Tibial nerve (tissue), 4 donors: ENCODE results near the gene PPP1R7. TPM values are rescaled to one million over a fixed set of nuclear protein-coding genes. Genes with fewer than 3 reads are reported as not detected.

ENCODE experiments used
- DNase-seq, 2 donors: peaks; one replicate each; pipeline ENCODE4 v3.0.0-alpha.2; 2019; ENCODE audit warnings: low spot score in 2 of 2
- H3K27ac ChIP-seq, 4 donors: fragments of 200-600 bp; sonication (generic) in 3 of 4; one replicate each; pipeline ENCODE4 v1.5.1; 2017 to 2019; ENCODE audit warnings: mild to moderate bottlenecking in 1 of 4
- H3K27me3 ChIP-seq, 2 donors: fragments of 200-600 bp; sonication (generic) in 1 of 2; one replicate each; pipeline versions ENCODE4 v1.5.1 to v1.6.0; 2017 to 2019
- H3K36me3 ChIP-seq, 3 donors: fragments of 200-600 bp; sonication (generic); one replicate each; pipeline ENCODE4 v1.5.1; 2018 to 2019
- H3K4me1 ChIP-seq, 4 donors: fragments of 200-600 bp; sonication (generic) in 3 of 4; one replicate each; pipeline ENCODE4 v1.5.1; 2017 to 2019
- H3K4me3 ChIP-seq, 4 donors: fragments of 200-600 bp; sonication (generic) in 3 of 4; one replicate each; pipeline ENCODE4 v1.5.1; 2017 to 2019; ENCODE audit warnings: mild to moderate bottlenecking in 1 of 4, moderate library complexity in 1 of 4
- H3K9me3 ChIP-seq, 4 donors: fragments of 200-600 bp; sonication (generic) in 3 of 4; one replicate each; pipeline ENCODE4 v1.5.1; 2017 to 2019
- EP300 ChIP-seq, 2 donors: sonication (generic); formaldehyde crosslinking; IDR thresholded peaks; one replicate each; pipeline ENCODE4 v1.6.1; 2017; ENCODE audit warnings: antibody characterized with exemption in 2 of 2, mild to moderate bottlenecking in 1 of 2
- POLR2A ChIP-seq, 2 donors: fragments of 450-650 bp; IDR thresholded peaks; one replicate each; pipeline ENCODE4 v1.6.1; 2017; ENCODE audit warnings: antibody characterized with exemption in 2 of 2, mild to moderate bottlenecking in 2 of 2, moderate library complexity in 2 of 2
- WGBS, 2 donors: methylation state at CpG; one replicate each; pipeline ENCODE4 v1.1.5; 2018; 5-methylcytosine and 5-hydroxymethylcytosine counted together
- total RNA-seq, 4 donors: library from RNA; depleted of rRNA; stranded (reverse); fragments of >200 nt; gene quantifications; one replicate each; pipeline ENCODE4 v1.1.0, GENCODE V29; 2016
- TF ChIP-seq, protein P1 (sequence below), 5 experiments: fragments of 200-600 bp in 3 of 5; fragments of 450-650 bp in 2 of 5; sonication (generic) in 3 of 5; IDR thresholded peaks; one replicate each; pipeline ENCODE4 v1.5.1; 2016 to 2019; ENCODE audit warnings: antibody characterized with exemption in 5 of 5, mild to moderate bottlenecking in 3 of 5, moderate library complexity in 2 of 5

PPP1R7 gene
- total RNA-seq, 4 donors from 2014 or later: 29.5 to 53.8 (median 38.1) TPM

DNA sequence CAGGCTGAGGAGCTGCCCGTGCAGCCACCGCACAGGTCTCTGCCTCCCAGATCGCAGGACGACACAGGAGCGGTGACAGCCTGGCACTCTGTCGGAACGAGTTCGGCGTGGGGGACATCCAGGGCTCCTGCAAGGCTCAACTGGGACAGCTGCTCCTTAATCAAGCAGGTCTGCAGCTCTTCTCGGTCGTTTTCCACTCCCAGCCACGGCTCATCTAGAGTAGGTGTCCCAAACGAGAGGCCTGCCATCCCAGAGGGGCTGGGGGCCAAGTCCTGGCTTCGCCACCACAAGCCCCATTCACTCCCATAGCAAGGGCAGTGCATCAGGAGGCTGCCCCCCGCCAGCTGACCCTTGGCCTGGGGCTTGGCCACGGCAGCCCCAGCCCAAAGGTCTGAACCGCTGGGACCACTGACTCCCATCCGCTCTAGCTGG is 23.5 kb upstream of the PPP1R7 start:
- no peaks in the 10 kb centered on the region for H3K27me3 ChIP-seq
- no peak for TF ChIP-seq POLR2A (IDR thresholded peaks at IDR 0.05)
- TF ChIP-seq, protein P1, sequence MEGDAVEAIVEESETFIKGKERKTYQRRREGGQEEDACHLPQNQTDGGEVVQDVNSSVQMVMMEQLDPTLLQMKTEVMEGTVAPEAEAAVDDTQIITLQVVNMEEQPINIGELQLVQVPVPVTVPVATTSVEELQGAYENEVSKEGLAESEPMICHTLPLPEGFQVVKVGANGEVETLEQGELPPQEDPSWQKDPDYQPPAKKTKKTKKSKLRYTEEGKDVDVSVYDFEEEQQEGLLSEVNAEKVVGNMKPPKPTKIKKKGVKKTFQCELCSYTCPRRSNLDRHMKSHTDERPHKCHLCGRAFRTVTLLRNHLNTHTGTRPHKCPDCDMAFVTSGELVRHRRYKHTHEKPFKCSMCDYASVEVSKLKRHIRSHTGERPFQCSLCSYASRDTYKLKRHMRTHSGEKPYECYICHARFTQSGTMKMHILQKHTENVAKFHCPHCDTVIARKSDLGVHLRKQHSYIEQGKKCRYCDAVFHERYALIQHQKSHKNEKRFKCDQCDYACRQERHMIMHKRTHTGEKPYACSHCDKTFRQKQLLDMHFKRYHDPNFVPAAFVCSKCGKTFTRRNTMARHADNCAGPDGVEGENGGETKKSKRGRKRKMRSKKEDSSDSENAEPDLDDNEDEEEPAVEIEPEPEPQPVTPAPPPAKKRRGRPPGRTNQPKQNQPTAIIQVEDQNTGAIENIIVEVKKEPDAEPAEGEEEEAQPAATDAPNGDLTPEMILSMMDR (IDR thresholded peaks at IDR 0.05): no peak
- TF ChIP-seq EP300 (IDR thresholded peaks at IDR 0.05): no peak
- peaks cover 0 to 32% (median 0%) of the 10 kb centered on the region in 3 donors for H3K36me3 ChIP-seq
- no peak for DNase-seq
- no peaks in the 10 kb centered on the region for H3K9me3 ChIP-seq
- H3K4me3 ChIP-seq: no peak overlapping the region
- no peak overlapping the region for H3K27ac ChIP-seq
- H3K4me1 ChIP-seq: no peaks in the 10 kb centered on the region
- 89 to 94% methylated on average over 18 of the region's 18 CpGs for WGBS, 2 donors

GRCh38 chr2:241128266-241128665 is 22.0 kb upstream of the PPP1R7 start:
- no peak for DNase-seq
- H3K4me3 ChIP-seq: no peak overlapping the region

GRCh38 chr2:241129086-241129871 is 21.0 kb upstream of the PPP1R7 start:
- no peaks in the 10 kb centered on the region for H3K27me3 ChIP-seq
- DNase-seq: no peak

More at GRCh38 chr2:241128266-241128665, 22.0 kb upstream of the PPP1R7 start:
- TF ChIP-seq, protein P1 (IDR thresholded peaks at IDR 0.05): no peak
- TF ChIP-seq POLR2A (IDR thresholded peaks at IDR 0.05): no peak
- TF ChIP-seq EP300 (IDR thresholded peaks at IDR 0.05): no peak
- Histone ChIP-seq H3K36me3 (peaks cover 0 to 24% (median 0%) of the 10 kb centered on the region in 3 donors), H3K27ac (no peak overlapping the region), H3K9me3 (no peaks in the 10 kb centered on the region), H3K4me1 (no peaks in the 10 kb centered on the region), H3K27me3 (no peaks in the 10 kb centered on the region)
- WGBS, 2 donors: 93 to 97% methylated on average over 8 of the region's 8 CpGs

GRCh38 chr2:241130316-241130715 is 20.0 kb upstream of the PPP1R7 start:
- Histone ChIP-seq H3K27me3 (no peaks in the 10 kb centered on the region), H3K4me3 (no peak overlapping the region), H3K27ac (no peak overlapping the region), H3K36me3 (peaks cover 0 to 23% (median 0%) of the 10 kb centered on the region in 3 donors), H3K9me3 (no peaks in the 10 kb centered on the region), H3K4me1 (no peaks in the 10 kb centered on the region)
- 93 to 94% methylated on average over 13 to 16 of the region's 16 CpGs for WGBS, 2 donors
- TF ChIP-seq EP300 (IDR thresholded peaks at IDR 0.05) (no peak), POLR2A (IDR thresholded peaks at IDR 0.05) (no peak)
- TF ChIP-seq, protein P1 (IDR thresholded peaks at IDR 0.05): no peak
- no peak for DNase-seq

More at GRCh38 chr2:241129086-241129871, 21.0 kb upstream of the PPP1R7 start:
- Histone ChIP-seq H3K4me3 (no peak overlapping the region), H3K4me1 (no peaks in the 10 kb centered on the region), H3K27ac (no peak overlapping the region), H3K36me3 (peaks cover 0 to 18% (median 0%) of the 10 kb centered on the region in 3 donors), H3K9me3 (no peaks in the 10 kb centered on the region)
- 87 to 89% methylated on average over 10 to 12 of the region's 12 CpGs for WGBS, 2 donors
- TF ChIP-seq POLR2A (IDR thresholded peaks at IDR 0.05) (no peak), EP300 (IDR thresholded peaks at IDR 0.05) (no peak)
- TF ChIP-seq, protein P1 (IDR thresholded peaks at IDR 0.05): no peak

GRCh38 chr2:241131531-241131930 is 18.7 kb upstream of the PPP1R7 start:
- no peak for TF ChIP-seq EP300 (IDR thresholded peaks at IDR 0.05)
- TF ChIP-seq, protein P1 (IDR thresholded peaks at IDR 0.05): no peak
- TF ChIP-seq POLR2A (IDR thresholded peaks at IDR 0.05): no peak
- Histone ChIP-seq H3K27ac (no peak overlapping the region), H3K27me3 (no peaks in the 10 kb centered on the region), H3K9me3 (no peaks in the 10 kb centered on the region), H3K4me3 (no peak overlapping the region), H3K36me3 (peaks cover 0 to 26% (median 0%) of the 10 kb centered on the region in 3 donors), H3K4me1 (no peaks in the 10 kb centered on the region)
- DNase-seq: no peak
- 90 to 97% methylated on average over 7 of the region's 7 CpGs for WGBS, 2 donors
